ENCODE measurements around the gene GPRC5B.
A peak's percentile ranks its signal among the peaks of the same experiment; 100 is the strongest.

The GPRC5B gene

DNA sequence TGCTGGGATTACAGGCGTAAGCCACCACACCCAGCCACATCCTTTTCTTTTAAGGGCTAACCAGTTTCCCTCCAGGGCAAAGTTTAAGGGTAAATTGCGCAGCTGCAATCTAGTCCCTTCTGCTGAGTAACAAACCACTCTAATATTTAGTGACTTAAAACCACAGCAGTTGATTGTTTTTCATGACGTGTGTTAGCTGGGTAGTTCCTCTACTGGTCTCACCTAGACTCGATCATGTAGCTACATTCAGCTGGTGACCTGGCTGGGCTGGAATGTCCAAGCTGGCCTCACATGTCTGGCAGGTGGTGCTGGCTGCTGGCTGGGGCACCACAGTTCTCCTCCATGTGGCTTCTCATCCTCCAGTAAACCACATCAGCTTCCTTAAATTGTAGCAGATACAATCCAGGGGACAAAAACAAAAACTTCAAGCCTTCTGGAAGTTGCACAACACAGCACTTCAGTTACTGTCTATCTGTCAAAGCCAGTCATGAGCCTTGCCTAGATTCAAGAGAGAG, 75.5 kb downstream of the GPRC5B start:
- peak; percentile 30 to 68 for DNase-seq

GRCh38 chr16:19808061-19808641, 76.5 kb downstream of the GPRC5B start:
- DNase-seq, result no peak
